Measurements from ENCODE around the gene CA4.
"Not testable (repeated sequence)": the region's sequence is repeated elsewhere in the genome, so short reads cannot be mapped to it uniquely, and the experiment has no call there.

- not testable (repeated sequence) for TF ChIP-seq CTCF (IDR thresholded peaks at IDR 0.05; ENCODE audit: poor library complexity, severe bottlenecking); EZH2 (IDR thresholded peaks at IDR 0.05; ENCODE audit: borderline replicate concordance, insufficient read depth, low read length, poor library complexity, severe bottlenecking); TAF1 (IDR thresholded peaks at IDR 0.05; ENCODE audit: low read depth)
Observed at GRCh38 chr17:60186846-60187745, 37.3 kb downstream of the CA4 start.
